Dedifferentiated amniotic fluid mesenchymal stem cell (primary cell): ENCODE data around the gene TERT.

Experiments used
- DNase-seq: peaks from one replicate; pipeline ENCODE4 v3.0.0-alpha.2; 2016; ENCODE audit errors: extremely low spot score

TERT gene

GRCh38 chr5:1259806-1260480, 34.9 kb downstream of the TERT start:
- DNase-seq: no peak

GRCh38 chr5:1257841-1258240, 37.0 kb downstream of the TERT start:
- DNase-seq: no peak

- no peak for DNase-seq
Observed at GRCh38 chr5:1257363-1257762, 37.5 kb downstream of the TERT start.

GRCh38 chr5:1256776-1257175, 38.1 kb downstream of the TERT start:
- DNase-seq: no peak

GRCh38 chr5:1255081-1255561, 39.7 kb downstream of the TERT start:
- DNase-seq: no peak

GRCh38 chr5:1254196-1254595, 40.7 kb downstream of the TERT start:
- no peak for DNase-seq

- no peak for DNase-seq
Observed at GRCh38 chr5:1253456-1254105, 41.3 kb downstream of the TERT start.

- DNase-seq: no peak
Observed at GRCh38 chr5:1252681-1253080, 42.2 kb downstream of the TERT start.

GRCh38 chr5:1251678-1252580, 42.9 kb downstream of the TERT start:
- DNase-seq: no peak

GRCh38 chr5:1249366-1250280, 45.2 kb downstream of the TERT start:
- DNase-seq: no peak

- no peak for DNase-seq
Observed at GRCh38 chr5:1247811-1248210, 47.1 kb downstream of the TERT start.

- no peak for DNase-seq
Observed at GRCh38 chr5:1246711-1247431, 48.0 kb downstream of the TERT start.

- DNase-seq: no peak
Observed at GRCh38 chr5:1245905-1246576, 48.8 kb downstream of the TERT start.

GRCh38 chr5:1244976-1245375, 49.9 kb downstream of the TERT start:
- DNase-seq: no peak

- no peak for DNase-seq
Observed at GRCh38 chr5:1244255-1244654, 50.6 kb downstream of the TERT start.

GRCh38 chr5:1243487-1244130, 51.3 kb downstream of the TERT start:
- no peak for DNase-seq

- DNase-seq: no peak
Observed at GRCh38 chr5:1242733-1243486, 52.0 kb downstream of the TERT start.

- DNase-seq: no peak
Observed at GRCh38 chr5:1241509-1242080, 53.3 kb downstream of the TERT start.
